ENCODE data around the gene SDK1. TPM values are rescaled to one million over a fixed set of nuclear protein-coding genes. Genes with fewer than 3 reads are reported as not detected.
A peak's percentile ranks its signal among the peaks of the same experiment; 100 is the strongest.

Gene SDK1
- total and polyA plus RNA-seq, 4 donors: 1.9 to 46.3 (median 12.4) TPM

- Histone ChIP-seq H3K36me3 (ENCODE audit: control insufficient read depth in 1 of 2, insufficient read depth in 2 of 2, low read length in 1 of 2) (peaks cover 0 to 1% of the 10 kb centered on the region in 2 donors), H3K4me3 (ENCODE audit: low read length in 2 of 2) (no peak overlapping the region), H3K27ac (ENCODE audit: low read depth in 1 of 2, low read length in 2 of 2) (no peak overlapping the region), H3K27me3 (ENCODE audit: control insufficient read depth in 1 of 2, insufficient read depth in 2 of 2, low read length in 1 of 2) (no peaks in the 10 kb centered on the region), H3K9me3 (ENCODE audit: control insufficient read depth, low read length) (no peaks in the 10 kb centered on the region), H3K4me1 (ENCODE audit: control insufficient read depth in 1 of 2, insufficient read depth in 2 of 2, low read length in 2 of 2) (no peaks in the 10 kb centered on the region)
- 83 to 84% methylated on average over 6 of the region's 6 CpGs for WGBS, 2 donors
- ATAC-seq (ENCODE audit: low FRiP score) (no peak), DNase-seq (peak; percentile 11 to 32)
- intact Hi-C loops (cut with DNase I): no loop called here
Measured at GRCh38 chr7:4177001-4177400, 875.9 kb downstream of the SDK1 start.

- intact Hi-C loops (cut with DNase I): no loop called here
- peaks cover 0 to 1% of the 10 kb centered on the region in 2 donors for H3K36me3 ChIP-seq (ENCODE audit: control insufficient read depth in 1 of 2, insufficient read depth in 2 of 2, low read length in 1 of 2)
Measured at GRCh38 chr7:4178416-4178815, 877.4 kb downstream of the SDK1 start.

GRCh38 chr7:4178916-4179687, 878.0 kb downstream of the SDK1 start:
- no peak for ATAC-seq (ENCODE audit: low FRiP score)
- Histone ChIP-seq H3K27me3 (ENCODE audit: control insufficient read depth in 1 of 2, insufficient read depth in 2 of 2, low read length in 1 of 2) (no peaks in the 10 kb centered on the region), H3K4me3 (ENCODE audit: low read length in 2 of 2) (no peak overlapping the region), H3K9me3 (ENCODE audit: control insufficient read depth, low read length) (no peaks in the 10 kb centered on the region), H3K4me1 (ENCODE audit: control insufficient read depth in 1 of 2, insufficient read depth in 2 of 2, low read length in 2 of 2) (no peaks in the 10 kb centered on the region), H3K27ac (ENCODE audit: low read depth in 1 of 2, low read length in 2 of 2) (no peak overlapping the region), H3K36me3 (ENCODE audit: control insufficient read depth in 1 of 2, insufficient read depth in 2 of 2, low read length in 1 of 2) (peaks cover 0 to 1% of the 10 kb centered on the region in 2 donors)
- DNase-seq: peak in 1 of 2 donors; percentile 29
- intact Hi-C loops (cut with DNase I): no loop called here
- 92 to 94% methylated on average over 23 of the region's 23 CpGs for WGBS, 2 donors

More at GRCh38 chr7:4178416-4178815, 877.4 kb downstream of the SDK1 start:
- H3K4me3 ChIP-seq (ENCODE audit: low read length in 2 of 2): no peak overlapping the region
- H3K27ac ChIP-seq (ENCODE audit: low read depth in 1 of 2, low read length in 2 of 2): no peak overlapping the region
- H3K9me3 ChIP-seq (ENCODE audit: control insufficient read depth, low read length): no peaks in the 10 kb centered on the region
- no peaks in the 10 kb centered on the region for H3K27me3 ChIP-seq (ENCODE audit: control insufficient read depth in 1 of 2, insufficient read depth in 2 of 2, low read length in 1 of 2)
- ATAC-seq (ENCODE audit: low FRiP score): no peak
- no peaks in the 10 kb centered on the region for H3K4me1 ChIP-seq (ENCODE audit: control insufficient read depth in 1 of 2, insufficient read depth in 2 of 2, low read length in 2 of 2)
- 97 to 98% methylated on average over 16 of the region's 16 CpGs for WGBS, 2 donors
- DNase-seq: peak in 1 of 2 donors; percentile 30

GRCh38 chr7:4179688-4180380, 878.8 kb downstream of the SDK1 start:
- intact Hi-C loops (cut with DNase I): no loop called here

GRCh38 chr7:4181446-4181845, 880.4 kb downstream of the SDK1 start:
- no peak overlapping the region for H3K27ac ChIP-seq (ENCODE audit: low read depth in 1 of 2, low read length in 2 of 2)
- DNase-seq: peak in 1 of 2 donors; percentile 12
- no peak for ATAC-seq (ENCODE audit: low FRiP score)
- intact Hi-C loops (cut with DNase I): no loop called here
- 92 to 93% methylated on average over 7 of the region's 7 CpGs for WGBS, 2 donors
- H3K4me3 ChIP-seq (ENCODE audit: low read length in 2 of 2): no peak overlapping the region
- H3K36me3 ChIP-seq (ENCODE audit: control insufficient read depth in 1 of 2, insufficient read depth in 2 of 2, low read length in 1 of 2): peaks cover 0 to 1% of the 10 kb centered on the region in 2 donors
- no peaks in the 10 kb centered on the region for H3K27me3 ChIP-seq (ENCODE audit: control insufficient read depth in 1 of 2, insufficient read depth in 2 of 2, low read length in 1 of 2)
- H3K4me1 ChIP-seq (ENCODE audit: control insufficient read depth in 1 of 2, insufficient read depth in 2 of 2, low read length in 2 of 2): no peaks in the 10 kb centered on the region
- H3K9me3 ChIP-seq (ENCODE audit: control insufficient read depth, low read length): no peaks in the 10 kb centered on the region

More at GRCh38 chr7:4179688-4180380, 878.8 kb downstream of the SDK1 start:
- peaks cover 0 to 1% of the 10 kb centered on the region in 2 donors for H3K36me3 ChIP-seq (ENCODE audit: control insufficient read depth in 1 of 2, insufficient read depth in 2 of 2, low read length in 1 of 2)
- no peaks in the 10 kb centered on the region for H3K27me3 ChIP-seq (ENCODE audit: control insufficient read depth in 1 of 2, insufficient read depth in 2 of 2, low read length in 1 of 2)
- no peak overlapping the region for H3K4me3 ChIP-seq (ENCODE audit: low read length in 2 of 2)
- H3K4me1 ChIP-seq (ENCODE audit: control insufficient read depth in 1 of 2, insufficient read depth in 2 of 2, low read length in 2 of 2): no peaks in the 10 kb centered on the region
- ATAC-seq (ENCODE audit: low FRiP score): no peak
- DNase-seq: peak in 1 of 2 donors; percentile 36
- H3K9me3 ChIP-seq (ENCODE audit: control insufficient read depth, low read length): no peaks in the 10 kb centered on the region
- H3K27ac ChIP-seq (ENCODE audit: low read depth in 1 of 2, low read length in 2 of 2): no peak overlapping the region
- WGBS, 2 donors: 96 to 97% methylated on average over 21 to 24 of the region's 24 CpGs

- DNase-seq: peak in 1 of 2 donors; percentile 35
- intact Hi-C loops (cut with DNase I): no loop called here
- no peak overlapping the region for H3K27ac ChIP-seq (ENCODE audit: low read depth in 1 of 2, low read length in 2 of 2)
- WGBS, 2 donors: 94 to 95% methylated on average over 10 of the region's 10 CpGs
- no peaks in the 10 kb centered on the region for H3K4me1 ChIP-seq (ENCODE audit: control insufficient read depth in 1 of 2, insufficient read depth in 2 of 2, low read length in 2 of 2)
- no peaks in the 10 kb centered on the region for H3K27me3 ChIP-seq (ENCODE audit: control insufficient read depth in 1 of 2, insufficient read depth in 2 of 2, low read length in 1 of 2)
- peaks cover 0 to 1% of the 10 kb centered on the region in 2 donors for H3K36me3 ChIP-seq (ENCODE audit: control insufficient read depth in 1 of 2, insufficient read depth in 2 of 2, low read length in 1 of 2)
- ATAC-seq (ENCODE audit: low FRiP score): no peak
- no peak overlapping the region for H3K4me3 ChIP-seq (ENCODE audit: low read length in 2 of 2)
- H3K9me3 ChIP-seq (ENCODE audit: control insufficient read depth, low read length): no peaks in the 10 kb centered on the region
Measured at GRCh38 chr7:4182605-4183300, 881.7 kb downstream of the SDK1 start.

GRCh38 chr7:4184653-4185052, 883.6 kb downstream of the SDK1 start:
- Histone ChIP-seq H3K4me1 (ENCODE audit: control insufficient read depth in 1 of 2, insufficient read depth in 2 of 2, low read length in 2 of 2) (no peaks in the 10 kb centered on the region), H3K4me3 (ENCODE audit: low read length in 2 of 2) (no peak overlapping the region), H3K27ac (ENCODE audit: low read depth in 1 of 2, low read length in 2 of 2) (no peak overlapping the region), H3K36me3 (ENCODE audit: control insufficient read depth in 1 of 2, insufficient read depth in 2 of 2, low read length in 1 of 2) (no peaks in the 10 kb centered on the region), H3K9me3 (ENCODE audit: control insufficient read depth, low read length) (no peaks in the 10 kb centered on the region), H3K27me3 (ENCODE audit: control insufficient read depth in 1 of 2, insufficient read depth in 2 of 2, low read length in 1 of 2) (no peaks in the 10 kb centered on the region)
- peak in 1 of 2 donors; percentile 17 for DNase-seq
- intact Hi-C loops (cut with DNase I): no loop called here
- ATAC-seq (ENCODE audit: low FRiP score): no peak
- 96 to 99% methylated on average over 4 of the region's 4 CpGs for WGBS, 2 donors

- Histone ChIP-seq H3K9me3 (ENCODE audit: control insufficient read depth, low read length) (no peaks in the 10 kb centered on the region), H3K27me3 (ENCODE audit: control insufficient read depth in 1 of 2, insufficient read depth in 2 of 2, low read length in 1 of 2) (no peaks in the 10 kb centered on the region), H3K36me3 (ENCODE audit: control insufficient read depth in 1 of 2, insufficient read depth in 2 of 2, low read length in 1 of 2) (no peaks in the 10 kb centered on the region), H3K27ac (ENCODE audit: low read depth in 1 of 2, low read length in 2 of 2) (no peak overlapping the region), H3K4me3 (ENCODE audit: low read length in 2 of 2) (no peak overlapping the region), H3K4me1 (ENCODE audit: control insufficient read depth in 1 of 2, insufficient read depth in 2 of 2, low read length in 2 of 2) (no peaks in the 10 kb centered on the region)
- no peak for DNase-seq
- 98 to 99% methylated on average over 6 of the region's 6 CpGs for WGBS, 2 donors
- intact Hi-C loops (cut with DNase I): no loop called here
- ATAC-seq (ENCODE audit: low FRiP score): no peak
Measured at GRCh38 chr7:4185136-4185535, 884.1 kb downstream of the SDK1 start.
